GM13976 (cell line): ENCODE data around the gene PTPRG.

Experiments used
- DNase-seq: peaks from one replicate; pipeline ENCODE4 v3.0.0; 2012; ENCODE audit warnings: low spot score
- in situ Hi-C: fragments of 300-500 bp; cut with MboI; formaldehyde crosslinking; loops from one replicate; pipeline ENCODE4 v1.12.0; 2022; ENCODE audit warnings: low sequenced_read_pairs, mixed read lengths, inconsistent platforms; ENCODE audit not compliant: unreplicated experiment
- TF ChIP-seq, protein P1 (sequence below): IDR thresholded peaks from 2 replicates; pipeline ENCODE4 v1.5.1; 2012; ENCODE audit warnings: borderline replicate concordance, mild to moderate bottlenecking; ENCODE audit not compliant: insufficient read depth; ENCODE audit errors: extremely low read depth, missing control alignments, control extremely low read depth

The PTPRG gene

DNA sequence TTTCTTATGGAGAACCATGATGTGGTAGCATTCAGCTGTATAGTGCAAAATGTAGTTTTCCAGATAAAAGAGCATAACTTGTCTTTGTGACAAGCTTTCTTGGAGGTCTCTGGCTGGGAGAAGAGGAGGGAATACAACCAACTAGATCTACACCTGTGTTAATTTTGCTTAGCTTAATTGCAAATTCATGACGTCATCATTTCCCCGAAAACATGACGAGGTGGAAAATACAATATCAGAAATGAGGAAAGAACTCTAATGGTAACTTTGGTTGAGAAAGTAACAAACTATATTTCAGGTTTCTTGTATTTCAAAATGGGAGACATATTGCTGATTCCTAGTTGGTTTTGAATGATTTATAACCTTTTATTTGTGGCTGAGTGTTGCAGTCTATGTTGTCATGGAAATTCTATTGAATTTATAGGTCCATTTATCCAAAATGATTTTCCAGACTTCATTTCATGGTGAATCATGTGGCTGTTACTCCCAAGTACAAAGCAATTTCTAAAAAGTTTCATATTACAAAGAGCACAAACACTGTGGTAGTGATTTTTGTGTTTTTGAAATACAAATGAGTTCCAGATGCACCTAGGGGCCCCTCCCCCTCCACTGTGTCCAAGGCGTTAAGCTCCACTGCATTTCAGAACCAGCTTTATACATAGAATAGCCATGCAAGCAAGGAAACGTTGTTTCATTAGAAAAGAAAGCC is 504.8 kb downstream of the PTPRG start:
- in situ Hi-C loops: no loop called here
- TF ChIP-seq, protein P1, sequence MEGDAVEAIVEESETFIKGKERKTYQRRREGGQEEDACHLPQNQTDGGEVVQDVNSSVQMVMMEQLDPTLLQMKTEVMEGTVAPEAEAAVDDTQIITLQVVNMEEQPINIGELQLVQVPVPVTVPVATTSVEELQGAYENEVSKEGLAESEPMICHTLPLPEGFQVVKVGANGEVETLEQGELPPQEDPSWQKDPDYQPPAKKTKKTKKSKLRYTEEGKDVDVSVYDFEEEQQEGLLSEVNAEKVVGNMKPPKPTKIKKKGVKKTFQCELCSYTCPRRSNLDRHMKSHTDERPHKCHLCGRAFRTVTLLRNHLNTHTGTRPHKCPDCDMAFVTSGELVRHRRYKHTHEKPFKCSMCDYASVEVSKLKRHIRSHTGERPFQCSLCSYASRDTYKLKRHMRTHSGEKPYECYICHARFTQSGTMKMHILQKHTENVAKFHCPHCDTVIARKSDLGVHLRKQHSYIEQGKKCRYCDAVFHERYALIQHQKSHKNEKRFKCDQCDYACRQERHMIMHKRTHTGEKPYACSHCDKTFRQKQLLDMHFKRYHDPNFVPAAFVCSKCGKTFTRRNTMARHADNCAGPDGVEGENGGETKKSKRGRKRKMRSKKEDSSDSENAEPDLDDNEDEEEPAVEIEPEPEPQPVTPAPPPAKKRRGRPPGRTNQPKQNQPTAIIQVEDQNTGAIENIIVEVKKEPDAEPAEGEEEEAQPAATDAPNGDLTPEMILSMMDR: no peak
- no peak for DNase-seq

DNA sequence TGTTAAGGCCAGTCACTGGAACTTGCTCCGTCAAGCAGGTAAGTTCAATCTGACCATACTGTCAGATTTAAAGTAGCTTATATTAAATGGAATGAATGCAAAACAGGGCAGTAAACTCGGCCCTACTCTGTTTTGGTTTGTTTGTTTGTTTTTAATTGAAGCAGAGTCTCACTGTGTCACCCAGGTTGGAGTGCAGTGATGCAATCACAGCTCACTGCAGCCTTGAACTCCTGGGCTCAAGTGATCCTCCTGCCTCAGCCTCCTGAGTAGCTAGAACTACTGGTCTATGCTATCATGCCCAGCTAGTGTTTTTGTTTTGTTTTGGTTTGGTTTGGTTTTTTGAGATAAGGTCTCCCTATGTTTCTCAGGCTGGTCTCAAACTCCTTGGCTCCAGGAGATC is 507.0 kb downstream of the PTPRG start:
- no peak for DNase-seq
- in situ Hi-C loops: no loop called here
- TF ChIP-seq, protein P1: no peak

DNA sequence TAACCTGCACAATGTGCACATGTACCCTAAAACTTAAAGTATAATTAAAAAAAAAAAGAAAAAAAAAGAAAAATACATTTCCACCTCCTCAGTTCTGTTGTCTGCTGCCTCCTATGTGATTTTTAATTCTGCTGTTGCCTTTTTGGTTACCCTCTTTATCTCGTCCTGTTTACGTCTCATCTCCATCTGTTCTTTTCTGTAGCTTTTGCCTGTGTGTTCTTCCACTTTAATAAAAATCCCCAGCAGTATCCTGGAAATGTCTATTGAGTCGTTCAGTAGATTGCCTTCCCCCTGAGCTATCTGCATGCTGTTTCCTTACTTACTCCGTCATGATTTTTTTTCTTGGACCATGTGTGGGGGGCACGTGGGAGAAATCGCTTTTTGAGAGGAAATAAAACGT is 509.5 kb downstream of the PTPRG start:
- DNase-seq: no peak
- TF ChIP-seq, protein P1: no peak
- in situ Hi-C loops: no loop called here

DNA sequence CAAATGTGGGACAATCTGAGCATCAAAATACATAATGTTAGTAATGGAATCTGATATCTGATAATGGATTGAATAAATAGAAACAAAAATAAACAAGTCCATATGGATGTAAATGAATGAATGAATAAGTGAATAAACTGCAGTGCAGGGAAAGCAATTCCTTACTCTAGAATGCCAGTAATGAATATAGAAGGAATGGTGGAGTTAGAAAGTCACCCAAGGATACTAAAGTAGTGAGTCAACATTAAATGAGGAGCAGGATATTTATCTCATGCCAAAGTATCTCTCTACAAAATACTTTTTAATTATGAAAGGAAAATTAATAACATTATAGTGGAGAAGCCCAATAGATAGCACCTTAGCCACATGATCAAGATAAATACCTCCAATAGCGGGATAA is 511.7 kb downstream of the PTPRG start:
- DNase-seq: no peak
- in situ Hi-C loops: no loop called here
- TF ChIP-seq, protein P1: no peak

DNA sequence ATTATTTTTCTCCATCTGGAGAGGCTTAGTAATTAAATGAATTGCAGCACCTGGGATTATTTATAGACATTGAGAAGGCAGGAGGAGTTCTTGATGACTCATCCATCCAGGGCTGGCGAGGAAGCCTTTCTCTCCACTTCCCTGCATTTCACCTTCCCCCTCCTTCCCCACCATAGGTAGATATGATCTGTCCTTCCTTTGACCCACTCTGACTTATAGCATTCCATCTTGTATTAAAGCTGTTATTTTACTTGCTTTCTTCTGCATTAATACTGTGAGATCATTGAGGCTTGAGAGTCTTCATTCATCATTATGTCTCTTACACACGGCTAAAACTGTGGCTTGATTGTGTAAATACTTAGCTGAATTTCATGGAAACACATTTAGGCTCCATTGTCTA is 523.2 kb downstream of the PTPRG start:
- TF ChIP-seq, protein P1: no peak
- DNase-seq: no peak
- in situ Hi-C loops: no loop called here

DNA sequence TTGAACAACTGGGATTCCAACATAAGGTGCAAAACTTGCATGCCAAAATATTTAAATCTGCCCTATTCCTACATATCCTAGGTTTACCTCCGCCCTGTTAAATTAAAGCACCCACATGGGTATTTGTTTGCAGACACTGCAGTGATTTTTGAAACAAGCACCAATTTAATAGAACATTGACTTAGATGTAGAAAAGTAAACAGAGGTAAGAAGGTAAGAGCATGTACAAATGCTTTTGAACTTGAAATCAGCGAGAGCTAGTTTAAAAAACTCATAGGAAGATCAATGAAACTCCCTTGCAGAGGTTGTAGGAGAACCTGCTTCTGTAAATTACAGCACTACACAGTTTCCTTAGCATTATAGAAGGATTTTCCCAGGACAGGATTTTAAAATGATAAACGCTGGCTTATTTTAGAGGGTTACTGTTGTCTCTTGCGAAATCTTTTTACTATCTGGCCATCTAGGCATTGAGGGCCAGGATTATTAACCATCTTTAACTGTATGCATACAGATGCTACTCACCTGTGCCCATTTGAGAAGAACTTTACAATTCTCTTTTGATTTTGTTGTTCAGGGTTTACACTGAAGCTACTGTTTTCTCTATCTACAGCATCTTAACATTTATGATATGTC is 527.2 kb downstream of the PTPRG start:
- TF ChIP-seq, protein P1: no peak
- in situ Hi-C loops: no loop called here
- no peak for DNase-seq

DNA sequence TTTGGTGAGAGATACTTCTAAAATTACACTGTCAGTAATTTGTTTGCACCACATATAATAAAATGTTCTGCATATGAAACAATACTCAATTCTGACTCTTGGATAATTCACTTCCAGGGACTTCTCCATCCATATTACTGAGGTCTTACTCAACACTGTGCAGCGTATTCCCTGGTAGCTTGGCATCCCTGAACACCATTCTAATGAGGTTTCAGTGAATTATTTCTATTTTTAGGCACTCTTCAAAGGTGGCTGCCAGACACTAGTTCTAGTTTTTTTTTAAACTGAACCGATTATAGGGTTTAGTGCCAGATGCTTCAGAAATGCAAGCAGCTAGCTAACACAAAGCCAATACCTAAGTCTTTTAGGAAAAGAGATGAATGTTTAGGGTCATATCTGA is 528.7 kb downstream of the PTPRG start:
- TF ChIP-seq, protein P1: no peak

More for the DNA sequence above, 528.7 kb downstream of the PTPRG start:
- DNase-seq: no peak
- in situ Hi-C loops: no loop called here
